Measurements from ENCODE around the gene TYW3.

Gene TYW3

GRCh38 chr1:74716822-74717221 is 16.1 kb upstream of the TYW3 start:
- Histone ChIP-seq H3K79me2 (ENCODE audit: insufficient read depth, low read length) (no peaks in the 10 kb centered on the region), H3K4me1 (ENCODE audit: insufficient read depth, low read length) (no peaks in the 10 kb centered on the region), H3K4me3 (ENCODE audit: low read depth in 1 of 2, low read length in 2 of 2) (no peak overlapping the region), H3K9me3 (ENCODE audit: insufficient read depth, low read length, severe bottlenecking) (no peaks in the 10 kb centered on the region), H3K36me3 (ENCODE audit: insufficient read depth, low read length) (peaks cover 20% of the 10 kb centered on the region; the same call in 1 of the 2 replicates), H3K27ac (ENCODE audit: low read length) (no peak overlapping the region), H3K9ac (ENCODE audit: low read depth, low read length) (no peak overlapping the region), H4K20me1 (ENCODE audit: insufficient read depth, low read length) (no peaks in the 10 kb centered on the region), H2AFZ (ENCODE audit: low read depth, low read length) (no peak overlapping the region), H3K4me2 (ENCODE audit: insufficient read depth, low read length) (no peak overlapping the region), H3K27me3 (ENCODE audit: insufficient read depth, low read length, poor library complexity) (no peaks in the 10 kb centered on the region)
- ATAC-seq (ENCODE audit: insufficient read depth, low read depth), result no peak
- DNase-seq, result no peak
- TF ChIP-seq EZH2 (IDR thresholded peaks at IDR 0.05; ENCODE audit: borderline replicate concordance, low read depth, low read length, severe bottlenecking), result no peak
- TF ChIP-seq, protein P1, sequence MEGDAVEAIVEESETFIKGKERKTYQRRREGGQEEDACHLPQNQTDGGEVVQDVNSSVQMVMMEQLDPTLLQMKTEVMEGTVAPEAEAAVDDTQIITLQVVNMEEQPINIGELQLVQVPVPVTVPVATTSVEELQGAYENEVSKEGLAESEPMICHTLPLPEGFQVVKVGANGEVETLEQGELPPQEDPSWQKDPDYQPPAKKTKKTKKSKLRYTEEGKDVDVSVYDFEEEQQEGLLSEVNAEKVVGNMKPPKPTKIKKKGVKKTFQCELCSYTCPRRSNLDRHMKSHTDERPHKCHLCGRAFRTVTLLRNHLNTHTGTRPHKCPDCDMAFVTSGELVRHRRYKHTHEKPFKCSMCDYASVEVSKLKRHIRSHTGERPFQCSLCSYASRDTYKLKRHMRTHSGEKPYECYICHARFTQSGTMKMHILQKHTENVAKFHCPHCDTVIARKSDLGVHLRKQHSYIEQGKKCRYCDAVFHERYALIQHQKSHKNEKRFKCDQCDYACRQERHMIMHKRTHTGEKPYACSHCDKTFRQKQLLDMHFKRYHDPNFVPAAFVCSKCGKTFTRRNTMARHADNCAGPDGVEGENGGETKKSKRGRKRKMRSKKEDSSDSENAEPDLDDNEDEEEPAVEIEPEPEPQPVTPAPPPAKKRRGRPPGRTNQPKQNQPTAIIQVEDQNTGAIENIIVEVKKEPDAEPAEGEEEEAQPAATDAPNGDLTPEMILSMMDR (IDR thresholded peaks at IDR 0.05; ENCODE audit: borderline replicate concordance, extremely low read depth, low read length, poor library complexity, severe bottlenecking), result no peak

GRCh38 chr1:74717626-74718025 is 15.3 kb upstream of the TYW3 start:
- Histone ChIP-seq H3K4me2 (ENCODE audit: insufficient read depth, low read length) (no peak overlapping the region), H4K20me1 (ENCODE audit: insufficient read depth, low read length) (no peaks in the 10 kb centered on the region), H3K9ac (ENCODE audit: low read depth, low read length) (no peak overlapping the region), H3K4me3 (ENCODE audit: low read depth in 1 of 2, low read length in 2 of 2) (no peak overlapping the region), H2AFZ (ENCODE audit: low read depth, low read length) (no peak overlapping the region), H3K4me1 (ENCODE audit: insufficient read depth, low read length) (no peaks in the 10 kb centered on the region), H3K36me3 (ENCODE audit: insufficient read depth, low read length) (peaks cover 20% of the 10 kb centered on the region; the same call in 1 of the 2 replicates), H3K79me2 (ENCODE audit: insufficient read depth, low read length) (no peaks in the 10 kb centered on the region), H3K27ac (ENCODE audit: low read length) (no peak overlapping the region), H3K9me3 (ENCODE audit: insufficient read depth, low read length, severe bottlenecking) (no peaks in the 10 kb centered on the region), H3K27me3 (ENCODE audit: insufficient read depth, low read length, poor library complexity) (no peaks in the 10 kb centered on the region)
- no peak for TF ChIP-seq EZH2 (IDR thresholded peaks at IDR 0.05; ENCODE audit: borderline replicate concordance, low read depth, low read length, severe bottlenecking)
- TF ChIP-seq, protein P1 (IDR thresholded peaks at IDR 0.05; ENCODE audit: borderline replicate concordance, extremely low read depth, low read length, poor library complexity, severe bottlenecking), result no peak
- ATAC-seq (ENCODE audit: insufficient read depth, low read depth) (no peak), DNase-seq (no peak)

- DNase-seq, result no peak
- no peaks in the 10 kb centered on the region for H4K20me1 ChIP-seq (ENCODE audit: insufficient read depth, low read length)
- H3K36me3 ChIP-seq (ENCODE audit: insufficient read depth, low read length), result peaks cover 6% of the 10 kb centered on the region; the same call in 1 of the 2 replicates
- no peak overlapping the region for H2AFZ ChIP-seq (ENCODE audit: low read depth, low read length)
- TF ChIP-seq, protein P1 (IDR thresholded peaks at IDR 0.05; ENCODE audit: borderline replicate concordance, extremely low read depth, low read length, poor library complexity, severe bottlenecking), result no peak
- no peak for TF ChIP-seq EZH2 (IDR thresholded peaks at IDR 0.05; ENCODE audit: borderline replicate concordance, low read depth, low read length, severe bottlenecking)
- peaks cover 5% of the 10 kb centered on the region for H3K9me3 ChIP-seq (ENCODE audit: insufficient read depth, low read length, severe bottlenecking)
- no peak overlapping the region for H3K27ac ChIP-seq (ENCODE audit: low read length)
- H3K4me1 ChIP-seq (ENCODE audit: insufficient read depth, low read length), result no peaks in the 10 kb centered on the region
- H3K79me2 ChIP-seq (ENCODE audit: insufficient read depth, low read length), result no peaks in the 10 kb centered on the region
- no peak for ATAC-seq (ENCODE audit: insufficient read depth, low read depth)
- no peak overlapping the region for H3K4me2 ChIP-seq (ENCODE audit: insufficient read depth, low read length)
- no peaks in the 10 kb centered on the region for H3K27me3 ChIP-seq (ENCODE audit: insufficient read depth, low read length, poor library complexity)
- H3K9ac ChIP-seq (ENCODE audit: low read depth, low read length), result no peak overlapping the region
- no peak overlapping the region for H3K4me3 ChIP-seq (ENCODE audit: low read depth in 1 of 2, low read length in 2 of 2)
These were observed 6.9 kb upstream of the TYW3 start for GRCh38 chr1:74726063-74726462.

DNA sequence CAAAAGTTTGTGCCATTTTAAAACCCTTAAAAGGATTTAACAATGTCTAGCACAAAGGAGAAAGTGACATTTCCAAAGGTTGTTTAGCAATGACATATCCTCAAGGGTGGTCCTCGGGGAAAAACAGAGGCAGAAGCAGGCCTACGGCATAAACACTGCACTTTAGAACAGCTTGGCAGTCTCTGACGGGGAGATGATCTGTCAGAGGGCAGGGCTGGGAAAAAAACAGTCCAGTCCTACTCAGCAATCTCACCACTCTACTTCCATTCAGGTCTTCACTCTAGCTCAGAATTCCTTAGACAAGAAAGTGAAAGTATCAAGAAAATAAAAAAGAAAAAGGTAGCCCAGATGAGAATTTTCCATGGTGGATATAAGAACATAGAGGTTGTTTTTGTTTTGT is 4.2 kb upstream of the TYW3 start:
- TF ChIP-seq, protein P1 (IDR thresholded peaks at IDR 0.05; ENCODE audit: borderline replicate concordance, extremely low read depth, low read length, poor library complexity, severe bottlenecking), result no peak
- no peak for TF ChIP-seq EZH2 (IDR thresholded peaks at IDR 0.05; ENCODE audit: borderline replicate concordance, low read depth, low read length, severe bottlenecking)
- Histone ChIP-seq H3K9me3 (ENCODE audit: insufficient read depth, low read length, severe bottlenecking) (peaks cover 5% of the 10 kb centered on the region), H3K9ac (ENCODE audit: low read depth, low read length) (no peak overlapping the region), H3K27me3 (ENCODE audit: insufficient read depth, low read length, poor library complexity) (no peaks in the 10 kb centered on the region), H3K4me2 (ENCODE audit: insufficient read depth, low read length) (no peak overlapping the region), H3K4me3 (ENCODE audit: low read depth in 1 of 2, low read length in 2 of 2) (no peak overlapping the region), H4K20me1 (ENCODE audit: insufficient read depth, low read length) (no peaks in the 10 kb centered on the region), H3K27ac (ENCODE audit: low read length) (no peak overlapping the region), H3K79me2 (ENCODE audit: insufficient read depth, low read length) (peaks cover 5% of the 10 kb centered on the region), H2AFZ (ENCODE audit: low read depth, low read length) (no peak overlapping the region), H3K4me1 (ENCODE audit: insufficient read depth, low read length) (peaks cover 10% of the 10 kb centered on the region), H3K36me3 (ENCODE audit: insufficient read depth, low read length) (no peaks in the 10 kb centered on the region)
- DNase-seq, result no peak
- ATAC-seq (ENCODE audit: insufficient read depth, low read depth), result no peak
